Stimulated activated CD8-positive, alpha-beta memory T cell treated with anti-CD3 and anti-CD28 coated beads, Interleukin-2, amount 100 ng/mL, for 1 hour (primary cell): ENCODE results near the gene CALHM1.
A peak's percentile ranks its signal among the peaks of the same experiment; 100 is the strongest.
"Not testable (repeated sequence)": the region's sequence is repeated elsewhere in the genome, so short reads cannot be mapped to it uniquely, and the experiment has no call there.

Experiments used
- DNase-seq, 2 donors: peaks; one replicate each; pipeline ENCODE4 v3.0.0-alpha.2; 2020; ENCODE audit warnings: low read depth in 2 of 2

Gene CALHM1

DNA sequence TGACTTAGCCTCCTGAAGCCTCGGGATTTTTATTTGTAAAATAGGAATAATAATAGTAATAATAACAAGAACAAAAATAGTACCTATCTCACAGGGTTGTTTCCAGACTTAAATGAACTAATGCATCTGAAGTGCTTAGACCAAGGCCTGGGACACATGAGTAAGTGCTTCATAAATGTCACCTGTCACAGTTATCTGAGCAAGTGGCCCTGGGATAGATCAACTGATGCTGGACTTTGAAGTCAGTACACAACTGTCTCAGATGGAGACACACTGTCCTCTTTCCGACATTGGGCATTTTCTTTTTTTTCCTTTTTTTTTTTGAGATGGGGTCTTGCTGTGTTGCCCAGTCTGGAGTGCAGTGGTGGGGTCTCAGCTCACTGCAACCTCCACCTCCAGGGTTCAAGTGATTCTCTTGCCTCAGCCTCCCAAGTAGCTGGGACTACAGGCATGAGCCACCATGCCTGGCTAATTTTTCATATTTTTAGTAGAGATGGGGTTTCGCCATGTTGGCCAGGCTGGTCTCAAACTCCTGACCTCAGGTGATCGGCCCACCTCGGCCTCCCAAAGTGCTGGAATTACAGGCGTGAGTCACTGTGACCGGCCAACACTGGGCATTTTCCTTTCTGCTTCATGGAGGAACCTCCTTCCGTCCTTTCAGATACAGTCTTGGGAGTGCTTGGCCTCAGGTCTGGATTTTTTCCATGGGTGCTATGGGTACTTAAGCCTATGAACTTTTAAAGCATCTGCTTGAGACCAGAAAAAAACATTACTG lies 28.1 kb upstream of the CALHM1 start:
- not testable (repeated sequence) for DNase-seq

DNA sequence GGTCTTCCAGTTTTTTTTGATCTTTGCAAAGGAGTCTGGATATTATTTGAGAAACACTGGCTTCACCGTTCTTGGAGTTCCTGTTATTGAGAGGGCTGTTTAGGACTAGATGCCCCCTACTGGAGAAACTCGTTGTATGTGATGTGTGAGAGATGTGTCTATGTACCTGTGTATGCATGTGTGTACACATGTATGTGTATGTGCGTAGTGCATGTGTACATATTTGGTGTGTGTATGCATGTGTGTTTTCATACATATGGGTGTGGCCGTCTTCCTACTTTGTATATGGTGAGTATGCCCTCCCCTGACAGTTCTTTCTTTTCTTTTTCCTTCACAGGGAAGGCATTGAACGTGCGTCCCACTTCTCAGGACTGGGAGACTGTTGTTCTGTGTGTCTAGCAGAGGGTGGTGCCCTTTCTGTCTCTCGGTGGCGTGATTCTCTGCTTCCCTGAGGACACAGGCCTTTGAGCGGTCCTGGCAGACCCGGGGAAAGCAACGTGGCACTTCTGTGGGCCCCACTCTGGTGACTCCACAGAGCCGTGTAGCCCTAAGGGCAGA lies 23.4 kb upstream of the CALHM1 start:
- DNase-seq = no peak

DNA sequence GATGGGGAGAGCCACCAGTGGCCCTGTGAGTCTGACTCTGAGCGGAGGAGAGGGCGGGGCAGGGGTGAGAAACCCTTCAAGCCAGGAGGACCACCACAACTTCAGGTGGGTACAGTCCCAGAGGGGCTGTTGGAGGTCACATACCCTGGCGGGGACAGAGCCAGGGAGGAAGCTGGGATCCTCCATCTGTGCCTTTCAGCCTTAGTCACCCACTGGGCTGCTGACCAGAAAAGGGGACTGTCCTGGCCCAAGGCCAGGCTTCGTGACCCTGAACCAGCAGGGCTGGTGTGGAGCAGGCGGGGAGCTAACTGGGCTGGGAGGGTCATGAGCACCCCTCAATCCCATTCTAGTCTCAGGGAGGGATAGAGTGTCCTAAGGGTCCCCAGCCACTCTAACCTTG lies 21.8 kb upstream of the CALHM1 start:
- DNase-seq = no peak

DNA sequence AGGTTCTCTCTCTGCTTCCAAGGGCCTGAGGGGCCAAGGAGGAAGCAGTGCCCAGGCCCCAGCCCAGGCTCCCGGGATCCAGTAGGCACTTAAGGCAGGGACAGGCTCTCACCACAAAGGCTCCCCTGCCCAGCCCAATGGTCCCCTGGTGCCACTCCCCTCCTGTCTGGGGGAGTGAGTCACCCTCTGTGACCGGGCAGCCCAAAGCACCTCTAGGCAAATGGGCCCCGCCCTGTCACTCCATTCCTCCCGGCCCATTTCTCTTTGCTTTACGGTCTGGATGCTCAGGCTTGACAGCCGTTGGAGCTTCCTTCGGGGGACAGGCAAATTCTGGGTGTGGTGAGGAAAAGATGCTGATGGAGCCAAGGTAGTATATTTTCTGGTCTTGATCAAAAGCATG lies 20.4 kb upstream of the CALHM1 start, which contains the start of gene CALHM3:
Gene CALHM3, minus strand, starts transcription at position 106 of the 400 bp plus-strand sequence. CDS start 208 bp downstream, outside the sequence.
- no peak for DNase-seq

DNA sequence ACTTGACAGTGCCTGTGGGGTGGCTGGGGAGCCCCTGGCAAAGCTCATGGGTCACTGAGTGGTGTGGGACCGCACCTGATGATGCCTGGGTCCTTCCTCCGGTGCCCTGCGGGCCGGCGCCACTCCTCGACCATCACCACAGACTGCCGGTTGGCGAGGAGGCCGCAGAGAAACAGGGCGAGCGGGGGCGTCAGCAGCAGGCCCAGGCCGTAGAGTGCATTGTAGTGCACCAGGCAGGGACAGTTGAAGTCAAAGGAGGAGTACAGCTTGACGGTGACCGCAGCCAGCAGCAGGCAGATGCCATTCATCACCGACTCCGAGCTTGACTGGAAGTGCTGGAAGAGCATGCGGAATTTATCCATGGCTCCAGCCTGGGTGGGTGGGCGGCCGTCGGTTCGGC lies 20.0 kb upstream of the CALHM1 start:
- DNase-seq = no peak

DNA sequence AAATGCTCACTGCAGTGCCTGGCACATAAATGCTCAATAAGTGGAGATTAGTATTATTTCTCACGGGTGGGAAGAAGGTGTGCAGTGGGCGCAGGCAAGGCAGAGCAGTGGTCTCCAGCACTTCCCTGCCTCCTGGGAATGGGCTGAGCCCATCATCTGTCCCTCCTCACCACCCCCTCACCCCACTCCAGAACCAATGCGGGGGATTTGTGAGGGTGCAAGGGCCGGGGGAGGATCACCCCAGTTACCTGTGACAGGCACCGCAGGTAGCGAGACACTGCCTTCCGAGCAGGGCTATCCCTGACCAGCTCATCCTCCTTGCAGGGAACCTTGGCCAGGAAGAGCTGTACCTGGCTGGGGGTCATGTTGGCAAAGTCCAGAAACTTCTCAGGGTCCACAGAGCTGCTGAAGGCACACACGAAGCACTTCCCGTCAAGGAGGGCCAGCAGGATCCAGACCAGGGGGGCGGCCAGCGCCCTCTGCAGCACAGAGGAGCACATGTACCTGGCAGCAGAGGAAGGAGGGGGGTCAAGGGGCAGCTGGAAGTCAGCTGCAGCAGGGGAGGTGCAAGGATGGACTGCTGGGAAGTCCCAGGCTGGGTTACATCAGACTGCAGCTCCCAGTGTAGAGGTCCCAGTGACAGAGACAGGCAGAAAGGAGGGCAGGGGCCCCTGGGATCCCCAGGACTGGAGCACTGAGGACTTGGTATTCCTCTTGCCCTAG lies 17.5 kb upstream of the CALHM1 start:
- DNase-seq = no peak

DNA sequence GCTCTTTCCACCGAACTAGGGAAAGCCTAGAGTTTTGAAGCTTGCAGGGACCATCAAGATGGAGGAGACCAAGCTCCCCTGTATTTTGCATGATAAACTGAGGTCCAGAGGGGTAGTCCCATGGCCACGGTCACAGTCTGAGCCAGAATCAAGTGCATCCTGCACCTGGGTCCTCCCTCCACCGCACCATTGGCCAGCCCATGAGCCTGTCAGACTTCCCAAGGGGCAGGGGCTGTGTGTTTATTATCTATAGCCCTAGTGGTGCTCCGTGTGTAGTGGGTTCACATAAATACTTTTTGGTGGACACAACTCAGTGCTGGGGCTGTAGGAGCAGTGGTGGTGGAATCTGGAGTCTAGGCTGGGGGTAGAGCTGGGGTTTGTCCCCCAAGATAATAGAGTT lies 16.7 kb upstream of the CALHM1 start:
- DNase-seq = no peak

DNA sequence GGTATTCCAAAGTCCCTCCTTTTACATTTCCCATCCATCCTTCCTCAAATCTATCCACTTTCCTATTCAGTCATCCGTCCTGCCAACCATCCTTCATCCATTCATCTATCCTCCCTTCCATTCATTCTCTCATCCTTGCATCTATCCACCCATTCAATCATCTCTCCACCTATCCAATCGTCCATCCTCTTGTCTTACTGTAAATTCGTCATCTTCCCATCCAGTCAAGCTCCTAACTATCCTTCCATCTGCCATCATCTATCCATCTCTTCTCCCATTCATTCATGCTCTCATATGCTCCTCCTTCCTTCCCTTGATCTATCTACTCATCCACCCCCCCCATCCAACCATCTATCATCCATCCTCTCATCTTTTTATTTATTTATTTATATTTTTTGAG lies 15.4 kb upstream of the CALHM1 start:
- DNase-seq = no peak

DNA sequence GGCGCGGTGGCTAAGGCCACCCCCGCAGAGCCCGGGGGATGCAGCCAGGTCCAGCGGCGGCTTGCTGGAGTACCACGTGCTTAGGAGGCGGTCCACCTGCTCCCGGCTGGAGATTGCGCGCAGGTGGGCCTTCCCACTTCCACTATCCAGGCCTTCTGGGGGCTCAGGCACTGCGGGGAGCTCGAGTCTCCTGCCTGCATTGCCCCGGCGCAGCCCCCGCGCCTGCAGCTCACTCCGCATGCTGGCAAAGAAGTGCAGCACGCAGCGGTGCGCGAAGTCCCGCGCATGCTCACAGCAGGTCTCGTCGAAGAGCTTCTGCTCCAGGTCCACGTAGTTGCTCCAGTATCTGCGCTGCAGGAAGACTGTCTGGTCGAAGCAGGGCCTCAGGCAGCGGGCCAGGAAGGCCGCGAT lies 14.6 kb upstream of the CALHM1 start:
- DNase-seq = no peak

DNA sequence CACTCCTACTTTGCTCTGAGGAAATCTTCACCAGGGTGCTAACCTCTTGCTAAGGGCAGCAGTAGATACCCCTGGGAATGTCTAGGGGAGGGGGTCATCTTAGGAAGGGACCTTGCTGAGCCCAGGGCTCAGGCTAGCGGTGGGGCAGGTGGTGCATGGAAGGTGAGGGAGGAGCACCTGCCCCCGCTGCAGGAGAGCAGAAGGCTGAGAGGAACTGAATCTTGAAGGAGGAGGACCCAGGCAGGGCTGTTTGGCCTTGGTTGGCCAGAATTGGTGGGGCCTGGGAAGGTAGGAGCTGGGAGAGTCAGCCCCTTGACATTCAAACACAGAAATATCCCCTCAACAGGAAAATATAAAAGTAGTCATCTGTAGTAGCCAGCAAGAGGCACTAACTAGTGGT lies 13.3 kb upstream of the CALHM1 start:
- DNase-seq = no peak

DNA sequence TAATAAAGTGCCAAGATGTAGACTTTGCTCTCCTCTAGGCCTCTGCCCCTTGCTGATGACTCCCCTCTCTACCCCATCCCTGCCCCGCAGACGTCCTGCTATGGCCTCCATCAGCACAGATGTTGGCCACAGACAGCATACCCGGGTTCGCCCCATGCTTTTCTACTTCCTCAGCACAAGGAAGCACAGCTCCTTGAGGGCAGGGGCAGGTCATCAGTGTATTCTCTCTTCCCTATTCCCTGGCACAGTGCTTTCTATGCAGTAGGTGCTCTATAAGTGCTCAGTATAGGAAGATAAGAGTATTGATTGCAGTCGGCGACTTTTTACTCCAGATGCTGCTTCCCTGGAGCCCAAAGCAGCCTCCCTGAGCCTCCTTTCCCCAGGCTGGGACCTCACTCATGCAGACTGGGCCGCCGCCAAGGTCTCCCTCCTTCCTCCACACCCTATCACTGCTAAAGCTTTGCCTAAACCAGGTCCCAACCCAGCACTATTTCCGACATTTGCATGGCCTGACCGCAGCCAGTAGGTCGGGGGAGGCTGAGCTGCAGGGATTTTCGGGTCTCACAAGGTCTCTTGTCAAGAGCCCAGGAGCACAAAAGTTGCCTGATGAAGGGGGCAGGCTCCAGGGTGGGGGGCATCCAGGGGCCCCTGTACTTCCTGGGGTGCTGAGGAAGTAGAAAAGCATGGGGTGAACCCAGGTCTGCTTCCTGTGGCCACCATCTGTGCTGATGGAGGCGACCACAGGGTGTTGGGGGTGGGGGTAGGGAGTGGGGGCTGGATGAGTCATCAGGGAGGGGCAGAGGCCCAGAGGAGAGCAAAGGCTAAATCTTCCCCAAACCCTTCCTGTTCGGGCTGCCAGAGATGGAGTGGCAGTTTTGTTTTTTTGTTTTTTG lies 12.3 kb upstream of the CALHM1 start:
- DNase-seq = peak; percentile 44 to 60

DNA sequence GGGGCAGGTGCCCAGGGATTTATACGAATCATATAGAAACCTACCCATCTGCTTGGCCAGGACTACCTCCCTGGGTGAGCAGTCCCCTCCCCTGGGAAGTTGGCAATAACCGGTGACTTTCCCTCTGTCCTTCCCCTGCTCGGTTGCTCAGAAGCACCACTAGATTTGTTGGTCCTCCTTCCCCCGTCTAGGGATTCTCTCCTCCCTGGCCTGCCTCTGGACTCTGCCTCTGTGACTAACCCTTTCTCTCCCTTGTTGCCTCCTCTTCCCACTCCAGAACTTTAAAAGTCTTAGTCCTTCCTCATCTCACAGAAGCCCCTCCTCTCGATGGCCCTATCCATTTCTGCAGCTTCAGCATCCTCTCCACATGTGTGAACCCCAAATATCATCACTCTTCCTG lies 10.5 kb upstream of the CALHM1 start:
- DNase-seq = no peak

DNA sequence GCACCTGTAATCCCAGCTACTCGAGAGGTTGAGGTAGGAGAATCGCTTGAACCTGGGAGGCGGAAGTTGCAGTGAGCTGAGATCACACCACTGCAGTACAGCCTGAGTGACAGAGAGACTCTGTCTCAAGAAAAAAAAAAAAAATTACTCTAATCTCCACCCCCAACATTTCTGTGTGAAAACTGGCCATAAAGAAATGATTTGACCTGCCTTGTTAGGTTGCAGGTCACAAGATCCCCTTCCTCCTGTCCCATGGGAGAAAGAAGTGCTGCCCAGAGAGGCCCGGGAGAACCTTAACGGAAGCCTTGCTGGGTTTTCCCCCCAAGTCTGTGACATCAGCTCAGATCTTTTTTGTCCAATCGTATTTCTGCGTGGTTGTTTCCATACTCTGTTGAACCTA lies 8.7 kb upstream of the CALHM1 start:
- DNase-seq = no peak

DNA sequence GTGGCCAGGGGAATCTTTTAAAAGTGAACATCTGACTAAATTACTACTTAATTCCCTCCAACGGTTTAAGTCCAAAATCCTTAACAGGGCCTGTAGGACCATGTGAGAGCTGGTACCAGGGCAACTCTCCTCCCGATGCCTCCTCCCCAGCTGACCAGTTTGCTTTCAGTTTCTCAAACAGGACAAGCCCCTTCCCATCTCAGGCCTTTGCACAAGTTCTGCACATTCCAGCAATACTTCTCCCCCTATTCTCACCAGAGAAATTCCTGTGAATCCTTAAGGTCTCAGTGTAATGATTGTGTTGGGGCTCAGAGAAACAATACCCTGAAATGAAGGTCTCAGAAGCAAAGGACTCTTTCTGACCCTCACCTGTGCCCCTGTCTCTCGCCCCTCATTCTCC lies 8.0 kb upstream of the CALHM1 start:
- DNase-seq = no peak

DNA sequence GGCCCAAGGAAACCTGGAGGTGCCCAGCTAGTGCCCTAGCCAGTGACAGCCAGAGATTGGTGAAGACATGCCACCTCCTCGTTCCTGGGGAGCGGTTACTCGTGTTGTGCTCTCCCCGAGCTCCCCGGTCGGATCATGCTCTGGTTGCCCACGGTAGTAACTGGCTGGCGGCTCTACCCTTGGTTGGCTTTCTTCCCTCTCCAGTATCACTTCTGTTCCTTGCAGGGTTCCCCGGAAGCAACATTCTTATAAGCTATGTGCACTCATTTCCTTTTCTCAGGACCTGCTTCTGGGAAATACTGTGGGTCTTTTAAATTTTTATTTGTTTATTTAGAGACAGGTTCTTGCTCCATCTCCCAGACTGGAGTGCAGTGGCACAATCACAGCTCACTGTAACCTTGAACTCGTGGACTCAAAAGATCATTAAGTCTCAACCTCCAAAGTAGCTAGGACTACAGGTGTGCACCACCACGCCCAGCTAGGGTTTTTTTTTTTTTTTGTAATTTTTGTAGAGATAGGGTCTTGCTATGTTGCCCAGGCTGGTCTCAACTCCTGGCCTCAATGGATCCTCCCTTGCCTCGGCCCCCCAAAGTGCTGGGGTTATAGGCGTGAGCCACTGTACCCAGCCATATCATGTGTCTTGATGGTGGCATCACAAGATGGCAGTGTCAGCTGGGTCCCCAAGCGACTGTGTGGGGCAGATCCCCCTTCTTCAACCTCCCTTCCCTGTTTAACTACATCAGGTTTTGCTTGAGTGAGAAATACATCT lies 6.9 kb upstream of the CALHM1 start:
- DNase-seq = no peak

DNA sequence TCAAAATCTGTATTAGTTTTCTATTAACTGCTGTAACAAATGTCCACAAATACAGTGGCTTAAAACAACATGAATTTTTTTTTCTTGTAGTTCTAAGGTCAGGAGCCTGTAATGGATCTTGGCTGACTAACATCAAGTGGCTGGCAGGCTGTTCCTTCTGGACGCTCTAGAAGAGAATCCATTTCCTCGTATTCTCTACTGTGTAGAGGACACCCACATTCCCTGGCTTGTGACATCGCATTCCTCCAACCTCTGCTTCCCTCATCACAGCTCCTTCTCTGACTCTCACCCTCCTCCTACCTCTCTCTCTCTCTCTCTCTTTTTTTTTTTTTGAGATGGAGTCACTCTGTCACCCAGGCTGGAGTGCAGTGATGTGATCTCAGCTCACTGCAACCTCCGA lies 4.8 kb upstream of the CALHM1 start:
- DNase-seq = no peak

DNA sequence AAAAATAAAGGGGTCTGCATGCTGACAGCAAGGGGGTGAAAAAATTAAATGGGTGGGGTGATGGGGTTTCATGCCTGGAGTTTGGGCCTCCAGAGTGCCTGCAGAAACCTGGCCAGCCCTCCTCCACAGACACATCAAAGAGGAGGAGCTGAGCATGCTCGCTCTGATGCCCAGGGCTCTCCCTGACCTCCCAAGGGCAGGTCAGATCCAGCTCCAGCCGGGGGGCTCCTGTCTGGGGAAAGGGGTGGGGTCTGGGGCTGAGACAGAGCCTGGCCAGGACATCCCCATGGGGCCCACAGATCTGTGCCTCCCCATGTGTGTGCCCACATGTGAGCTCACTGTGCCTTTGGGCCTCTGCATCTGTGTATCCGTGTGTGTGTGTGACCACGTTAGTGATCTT lies 915 bp upstream of the CALHM1 start:
- no peak for DNase-seq

DNA sequence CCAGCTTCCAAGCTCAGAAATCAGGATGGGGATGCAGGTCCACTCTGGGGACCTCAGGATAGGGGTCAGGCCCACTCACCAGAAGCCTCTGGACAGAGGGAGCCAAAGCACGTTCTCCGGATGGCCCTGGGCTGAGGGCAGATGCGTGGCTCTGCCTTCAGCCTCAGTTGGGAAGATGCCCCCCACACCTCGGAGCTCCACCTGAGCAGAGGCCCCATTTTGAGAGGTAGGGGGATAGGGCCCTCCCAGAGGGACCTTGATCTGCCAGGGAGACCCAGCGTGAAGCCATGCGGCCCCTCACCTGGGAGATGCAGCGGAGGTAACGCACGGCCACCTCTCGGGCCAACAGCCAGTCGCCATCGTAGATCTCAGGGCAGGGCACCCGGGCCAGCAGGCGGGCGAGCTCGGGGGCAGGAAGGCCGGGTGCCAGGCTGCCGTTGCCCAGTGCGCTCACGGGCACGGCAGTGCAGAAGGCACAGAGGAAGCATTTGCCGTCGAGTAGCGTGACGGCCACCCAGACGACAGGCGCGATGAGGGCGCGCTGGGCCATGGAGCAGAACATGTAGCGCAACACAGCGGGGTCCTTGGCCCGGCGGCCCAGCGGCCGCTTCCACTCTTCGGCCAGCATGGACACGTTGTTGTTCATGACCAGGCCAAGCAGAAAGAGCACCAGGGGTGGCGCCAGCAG lies 660 bp downstream of the CALHM1 start:
- no peak for DNase-seq

DNA sequence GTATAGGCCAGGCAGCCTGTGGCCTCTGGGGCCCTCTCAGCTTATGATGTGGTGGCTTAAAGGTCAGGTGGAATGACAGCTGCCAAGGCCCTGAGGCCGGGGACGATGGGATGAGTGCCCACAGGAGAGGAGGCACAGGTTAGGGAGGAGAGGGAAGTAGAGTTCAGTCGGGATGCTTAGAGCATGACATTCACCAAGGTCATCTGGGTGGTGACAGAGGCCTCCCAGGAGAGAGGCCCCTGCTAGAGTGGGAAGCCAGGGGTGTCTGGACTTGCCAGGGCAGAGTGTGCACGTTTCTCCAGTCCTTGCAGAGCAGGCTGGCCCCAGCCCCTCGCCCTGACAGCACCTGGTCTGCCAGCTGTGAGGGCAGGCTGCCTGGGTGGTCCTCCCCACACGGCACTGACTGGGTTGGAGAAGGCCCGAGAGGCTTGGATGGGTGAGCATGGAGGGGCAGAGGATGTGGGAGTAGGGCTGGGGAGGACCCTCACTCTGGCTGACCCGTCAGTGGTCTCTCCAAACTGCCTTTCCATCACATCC lies 1.5 kb downstream of the CALHM1 start:
- DNase-seq = no peak

DNA sequence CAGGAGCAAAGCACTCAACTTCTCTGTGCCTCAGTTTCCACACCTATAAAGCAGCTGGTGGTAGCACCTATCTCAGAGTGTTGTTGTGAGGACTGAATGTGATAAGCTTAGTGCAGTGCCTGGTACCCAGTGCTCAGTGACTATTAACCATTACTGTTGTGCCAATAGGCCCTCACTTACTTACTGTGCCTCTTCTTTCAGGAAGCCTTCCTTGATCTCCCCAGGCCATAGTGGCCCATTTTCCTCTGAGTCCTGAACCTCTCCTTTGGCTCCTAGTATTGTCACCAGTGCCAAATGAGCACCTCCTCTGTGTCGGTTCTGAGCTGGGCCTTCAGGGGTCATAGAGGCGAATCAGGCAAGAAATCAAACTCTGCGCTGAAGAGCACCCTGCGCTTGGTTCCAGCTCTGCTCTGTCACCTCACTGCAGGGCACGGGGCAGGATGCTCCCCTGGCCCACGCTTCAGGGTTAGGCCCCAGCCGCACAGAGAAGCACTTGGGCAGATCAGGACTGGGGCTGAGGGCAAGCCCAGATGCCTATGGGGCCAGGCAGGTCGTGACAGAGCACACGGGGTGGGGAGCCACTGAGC lies 2.5 kb downstream of the CALHM1 start:
- no peak for DNase-seq
